OCI-LY7 (cell line): ENCODE results near the gene DICER1. TPM values are rescaled to one million over a fixed set of nuclear protein-coding genes. Genes with fewer than 3 reads are reported as not detected.

Experiments
- BruUV-seq: library from RNA; stranded (reverse); fragments of 400-500 nt; replicated peaks from 2 replicates; lab custom pipeline; 2021; lab: Mats Ljungman, UMichigan
- CTCF ChIA-PET: fragments of 300-600 bp; sonication (Branson Sonifier 250); formaldehyde crosslinking; loops from one replicate; lab custom pipeline; 2022; ENCODE audit warnings: antibody characterized with exemption; ENCODE audit not compliant: unreplicated experiment; lab: Charles Lee
- POLR2A ChIA-PET: fragments of 300-600 bp; sonication (Branson Sonifier 250); formaldehyde crosslinking; loops from one replicate; lab custom pipeline; 2022; ENCODE audit warnings: antibody characterized with exemption; lab: Charles Lee
- DNase-seq: peaks from one replicate; pipeline ENCODE4 v3.0.0-alpha.2; 2015; ENCODE audit warnings: low spot score
- H2AFZ ChIP-seq: fragments of 200-600 bp; sonication (generic), shearing (Covaris generic); 2 replicates; pipeline ENCODE4 v1.6.1; 2014; ENCODE audit warnings: mild to moderate bottlenecking, antibody characterized with exemption, low read length, moderate library complexity
- H3K27ac ChIP-seq: fragments of 200-600 bp; sonication (generic); 2 replicates; pipeline ENCODE4 v1.5.1; 2014; ENCODE audit warnings: mixed run types, low read depth, mild to moderate bottlenecking, moderate library complexity, low read length, inconsistent platforms; ENCODE audit not compliant: poor library complexity, severe bottlenecking
- H3K36me3 ChIP-seq: fragments of 200-600 bp; sonication (generic); 2 replicates; pipeline ENCODE4 v1.6.1; 2014; ENCODE audit warnings: mild to moderate bottlenecking, antibody characterized with exemption, low read length, moderate library complexity, mixed read lengths; ENCODE audit not compliant: insufficient read depth
- H3K4me1 ChIP-seq: fragments of 200-600 bp; sonication (generic); 2 replicates; pipeline ENCODE4 v1.5.1; 2014; ENCODE audit warnings: mild to moderate bottlenecking, low read length; ENCODE audit not compliant: insufficient read depth, poor library complexity, severe bottlenecking
- H3K4me2 ChIP-seq: fragments of 200-600 bp; sonication (generic); 2 replicates; pipeline ENCODE4 v1.6.1; 2014; ENCODE audit warnings: mild to moderate bottlenecking, low read length
- H3K4me3 ChIP-seq: fragments of 200-600 bp; sonication (generic); 2 replicates; pipeline ENCODE4 v1.5.1; 2014; ENCODE audit warnings: mild to moderate bottlenecking, low read depth, low read length; ENCODE audit not compliant: poor library complexity, severe bottlenecking
- H3K79me2 ChIP-seq: fragments of 200-600 bp; sonication (generic); 2 replicates; pipeline ENCODE4 v1.6.1; 2016; ENCODE audit warnings: low read depth, mild to moderate bottlenecking, low read length, moderate library complexity, mixed read lengths; ENCODE audit not compliant: insufficient read depth
- H3K9me2 ChIP-seq: fragments of 200-600 bp; sonication (generic); 2 replicates; pipeline ENCODE4 v1.6.1; 2016; ENCODE audit warnings: mild to moderate bottlenecking, low read length, mixed read lengths; ENCODE audit not compliant: insufficient read depth
- H3K9me3 ChIP-seq: fragments of 200-600 bp; sonication (generic); 2 replicates; pipeline ENCODE4 v1.6.1; 2014; ENCODE audit warnings: mild to moderate bottlenecking, mixed run types, low read length, mixed read lengths
- H4K20me1 ChIP-seq: fragments of 200-600 bp; sonication (generic); 2 replicates; pipeline ENCODE4 v1.6.1; 2014; ENCODE audit warnings: mild to moderate bottlenecking, antibody characterized with exemption, low read length, moderate library complexity, mixed read lengths; ENCODE audit not compliant: insufficient read depth
- CTCF ChIP-seq: fragments of 200-600 bp; sonication (generic); conservative IDR thresholded peaks from 2 replicates; pipeline ENCODE4 v1.5.1; 2014; ENCODE audit warnings: mild to moderate bottlenecking, antibody characterized with exemption, low read length, moderate library complexity, mixed read lengths
- EZH2phosphoT487 ChIP-seq: fragments of 200-600 bp; sonication (generic); IDR thresholded peaks from 2 replicates; pipeline ENCODE4 v1.6.1; 2018; ENCODE audit warnings: low read depth, borderline replicate concordance, mild to moderate bottlenecking, mixed run types, antibody characterized with exemption, low read length, moderate library complexity, mixed read lengths
- intact Hi-C: fragments of 100-400 bp; cut with micrococcal nuclease; formaldehyde crosslinking; loops from one replicate; pipeline ENCODE4 v1.10.0; 2022; ENCODE audit not compliant: unreplicated experiment
- total RNA-seq, 2 experiments: library from RNA; depleted of rRNA in 1 of 2; stranded (reverse); fragments of >200 nt in 1 of 2; shearing (Covaris generic) in 1 of 2; gene quantifications; 2 replicates each; pipeline ENCODE4 v1.2.3, GENCODE V29; 2014 to 2022

The DICER1 gene
- total RNA-seq, 2 experiments from 2014 or later = 60.3 to 62.2 TPM

GRCh38 chr14:95173518-95173917 is 16.2 kb upstream of the DICER1 start:
- BruUV-seq = no TSS peak
- Histone ChIP-seq H3K4me2 (no peak overlapping the region), H4K20me1 (no peaks in the 10 kb centered on the region), H3K36me3 (no peaks in the 10 kb centered on the region), H2AFZ (no peak overlapping the region), H3K4me3 (no peak overlapping the region), H3K9me3 (no peaks in the 10 kb centered on the region), H3K4me1 (no peaks in the 10 kb centered on the region), H3K79me2 (no peaks in the 10 kb centered on the region), H3K27ac (no peak overlapping the region), H3K9me2 (no peaks in the 10 kb centered on the region)
- intact Hi-C loops = no loop called here
- ChIA-PET CTCF (no interaction called here), POLR2A (interaction anchor here (0.6 kb wide), 1 partner anchor 1216 kb away, joined by 4 read pairs; no protein-coding TSS in a partner anchor)
- DNase-seq = no peak
- no peak for TF ChIP-seq EZH2phosphoT487

- Histone ChIP-seq H3K9me3 (peaks cover 7% of the 10 kb centered on the region; the same call in 1 of the 2 replicates), H2AFZ (no peak overlapping the region), H3K27ac (no peak overlapping the region), H3K79me2 (no peaks in the 10 kb centered on the region), H3K4me3 (no peak overlapping the region), H3K36me3 (no peaks in the 10 kb centered on the region), H3K4me2 (no peak overlapping the region), H4K20me1 (no peaks in the 10 kb centered on the region), H3K4me1 (no peaks in the 10 kb centered on the region), H3K9me2 (no peaks in the 10 kb centered on the region)
- no TSS peak for BruUV-seq
- DNase-seq = no peak
- ChIA-PET POLR2A (no interaction called here), CTCF (no interaction called here)
- intact Hi-C loops = no loop called here
- TF ChIP-seq EZH2phosphoT487 (no peak), CTCF (no peak)
Observed at GRCh38 chr14:95167177-95167576, 9.8 kb upstream of the DICER1 start.

DNA sequence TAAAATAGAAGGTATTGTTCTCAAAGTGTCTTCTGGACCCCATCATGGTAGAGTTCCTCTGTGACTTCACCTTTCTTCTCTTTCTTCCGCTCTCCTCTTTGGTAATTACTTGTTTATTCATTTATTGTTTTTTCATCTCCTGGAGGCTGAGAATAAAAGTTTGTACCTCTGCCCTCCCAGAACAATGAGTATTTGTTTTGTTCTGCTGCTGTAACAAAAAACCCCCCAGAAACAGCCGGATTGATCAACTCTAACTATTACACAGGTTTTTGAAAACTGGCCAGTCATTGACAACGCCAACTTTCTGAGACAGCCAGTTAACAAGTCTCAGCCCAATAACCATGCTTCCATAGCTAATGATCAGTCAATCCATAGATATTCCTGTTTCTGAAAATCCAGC is 8.2 kb upstream of the DICER1 start:
- TF ChIP-seq CTCF = no peak
- POLR2A ChIA-PET = no interaction called here
- Histone ChIP-seq H3K4me1 (no peaks in the 10 kb centered on the region), H3K27ac (no peak overlapping the region), H4K20me1 (no peaks in the 10 kb centered on the region), H3K9me3 (peaks cover 7% of the 10 kb centered on the region; the same call in 1 of the 2 replicates), H3K9me2 (no peaks in the 10 kb centered on the region), H3K36me3 (no peaks in the 10 kb centered on the region), H3K4me3 (no peak overlapping the region), H3K79me2 (no peaks in the 10 kb centered on the region), H2AFZ (no peak overlapping the region), H3K4me2 (no peak overlapping the region)
- BruUV-seq = no TSS peak
- no peak for DNase-seq
- CTCF ChIA-PET = no interaction called here
- intact Hi-C loops = no loop called here
